Neuron (in vitro differentiated cells): ENCODE results near the gene FAM234A.

Experiments
- H2AFZ ChIP-seq: one replicate; pipeline ENCODE4 v1.6.1; 2013; ENCODE audit warnings: low read depth, mild to moderate bottlenecking, inconsistent platforms, low read length, moderate library complexity
- H3K27me3 ChIP-seq: one replicate; pipeline ENCODE4 v1.6.1; 2013; ENCODE audit warnings: low read length; ENCODE audit not compliant: insufficient read depth
- H3K36me3 ChIP-seq: one replicate; pipeline ENCODE4 v1.6.1; 2013; ENCODE audit warnings: low read length; ENCODE audit not compliant: insufficient read depth
- H3K4me1 ChIP-seq: one replicate; pipeline ENCODE4 v1.6.1; 2013; ENCODE audit warnings: low read length; ENCODE audit not compliant: insufficient read depth
- H3K4me3 ChIP-seq: 2 replicates; pipeline ENCODE4 v1.5.1; 2013; ENCODE audit warnings: mild to moderate bottlenecking, low read length, moderate library complexity
- H3K9me3 ChIP-seq: one replicate; pipeline ENCODE4 v1.6.1; 2013; ENCODE audit warnings: low read length

FAM234A gene

GRCh38 chr16:273547-274421, 39.2 kb downstream of the FAM234A start:
- H2AFZ ChIP-seq, result no peak overlapping the region
- peaks cover 26% of the 10 kb centered on the region for H3K27me3 ChIP-seq
- H3K4me1 ChIP-seq, result peaks cover 4% of the 10 kb centered on the region
- H3K4me3 ChIP-seq, result no peak overlapping the region
- no peaks in the 10 kb centered on the region for H3K36me3 ChIP-seq
- no peaks in the 10 kb centered on the region for H3K9me3 ChIP-seq

- peak overlapping the region; percentile 37 for H3K4me3 ChIP-seq
- no peak overlapping the region for H2AFZ ChIP-seq
- H3K9me3 ChIP-seq, result no peaks in the 10 kb centered on the region
- no peaks in the 10 kb centered on the region for H3K36me3 ChIP-seq
- H3K4me1 ChIP-seq, result peaks cover 4% of the 10 kb centered on the region
- peaks cover 36% of the 10 kb centered on the region for H3K27me3 ChIP-seq
Observed at GRCh38 chr16:275041-275641, 40.5 kb downstream of the FAM234A start.

- H3K4me3 ChIP-seq, result peak within 1 kb of the TSS; percentile 37
- peaks cover 38% of the 10 kb centered on the region for H3K27me3 ChIP-seq
- H3K36me3 ChIP-seq, result no peaks in the 10 kb centered on the region
- H3K4me1 ChIP-seq, result peaks cover 5% of the 10 kb centered on the region
- H3K9me3 ChIP-seq, result no peaks in the 10 kb centered on the region
- H2AFZ ChIP-seq, result no peak within 1 kb of the TSS
Observed at GRCh38 chr16:275786-276232, 41.2 kb downstream of the FAM234A start, which contains the start of gene RGS11. RGS11 (minus strand) TSS chr16:275944; CDS start chr16:275911, 33 bp downstream.

GRCh38 chr16:276426-277077, 41.9 kb downstream of the FAM234A start:
- Histone ChIP-seq H3K4me3 (peak overlapping the region; percentile 13), H3K27me3 (peaks cover 46% of the 10 kb centered on the region), H3K9me3 (no peaks in the 10 kb centered on the region), H3K36me3 (no peaks in the 10 kb centered on the region), H3K4me1 (peaks cover 8% of the 10 kb centered on the region), H2AFZ (no peak overlapping the region)

GRCh38 chr16:278863-279366, 44.3 kb downstream of the FAM234A start:
- peaks cover 50% of the 10 kb centered on the region for H3K27me3 ChIP-seq
- no peak overlapping the region for H2AFZ ChIP-seq
- H3K4me3 ChIP-seq, result no peak overlapping the region
- H3K4me1 ChIP-seq, result peaks cover 8% of the 10 kb centered on the region
- H3K36me3 ChIP-seq, result no peaks in the 10 kb centered on the region
- H3K9me3 ChIP-seq, result no peaks in the 10 kb centered on the region

- peaks cover 44% of the 10 kb centered on the region for H3K27me3 ChIP-seq
Observed at GRCh38 chr16:279531-279930, 44.9 kb downstream of the FAM234A start.

GRCh38 chr16:280005-280460, 45.4 kb downstream of the FAM234A start:
- Histone ChIP-seq H3K9me3 (peaks cover 3% of the 10 kb centered on the region), H3K27me3 (peaks cover 40% of the 10 kb centered on the region), H3K4me3 (peak overlapping the region; percentile 25), H3K4me1 (peaks cover 7% of the 10 kb centered on the region), H2AFZ (no peak overlapping the region), H3K36me3 (no peaks in the 10 kb centered on the region)

More at GRCh38 chr16:279531-279930, 44.9 kb downstream of the FAM234A start:
- Histone ChIP-seq H2AFZ (no peak overlapping the region), H3K9me3 (peaks cover 1% of the 10 kb centered on the region), H3K4me3 (no peak overlapping the region), H3K4me1 (peaks cover 8% of the 10 kb centered on the region), H3K36me3 (no peaks in the 10 kb centered on the region)

- peaks cover 37% of the 10 kb centered on the region for H3K27me3 ChIP-seq
- H3K4me3 ChIP-seq, result peak within 1 kb of the TSS; percentile 47
- H2AFZ ChIP-seq, result no peak within 1 kb of the TSS
- peaks cover 6% of the 10 kb centered on the region for H3K9me3 ChIP-seq
- no peaks in the 10 kb centered on the region for H3K36me3 ChIP-seq
- H3K4me1 ChIP-seq, result peaks cover 4% of the 10 kb centered on the region
Observed at GRCh38 chr16:280552-280951, 45.9 kb downstream of the FAM234A start, which contains the start of gene ARHGDIG. ARHGDIG (plus strand) TSS chr16:280591; CDS start chr16:280681, 90 bp downstream.

- H3K4me3 ChIP-seq, result peak overlapping the region; percentile 47
- H3K27me3 ChIP-seq, result peaks cover 34% of the 10 kb centered on the region
- H3K36me3 ChIP-seq, result no peaks in the 10 kb centered on the region
Observed at GRCh38 chr16:280991-281659, 46.5 kb downstream of the FAM234A start.

GRCh38 chr16:281660-282255, 47.1 kb downstream of the FAM234A start:
- peaks cover 29% of the 10 kb centered on the region for H3K27me3 ChIP-seq
- H3K36me3 ChIP-seq, result peaks cover 2% of the 10 kb centered on the region
- H3K4me1 ChIP-seq, result peaks cover 4% of the 10 kb centered on the region
- no peak overlapping the region for H2AFZ ChIP-seq
- H3K4me3 ChIP-seq, result no peak overlapping the region
- peaks cover 10% of the 10 kb centered on the region for H3K9me3 ChIP-seq

More at GRCh38 chr16:280991-281659, 46.5 kb downstream of the FAM234A start:
- H3K9me3 ChIP-seq, result peaks cover 6% of the 10 kb centered on the region
- H2AFZ ChIP-seq, result no peak overlapping the region
- H3K4me1 ChIP-seq, result peaks cover 4% of the 10 kb centered on the region

- peaks cover 29% of the 10 kb centered on the region for H3K27me3 ChIP-seq
- peaks cover 4% of the 10 kb centered on the region for H3K36me3 ChIP-seq
- H3K4me1 ChIP-seq, result peaks cover 4% of the 10 kb centered on the region
- H2AFZ ChIP-seq, result no peak overlapping the region
- H3K9me3 ChIP-seq, result peaks cover 10% of the 10 kb centered on the region
- H3K4me3 ChIP-seq, result no peak overlapping the region
Observed at GRCh38 chr16:282491-282890, 47.9 kb downstream of the FAM234A start.
